DMS79 (cell line): ENCODE data around the gene TUBA3E.
"Not testable (repeated sequence)": the region's sequence is repeated elsewhere in the genome, so short reads cannot be mapped to it uniquely, and the experiment has no call there.

Experiments
- DNase-seq: peaks from one replicate; lab custom pipeline; 2025; lab: John Stamatoyannopoulos, UW

Gene TUBA3E

DNA sequence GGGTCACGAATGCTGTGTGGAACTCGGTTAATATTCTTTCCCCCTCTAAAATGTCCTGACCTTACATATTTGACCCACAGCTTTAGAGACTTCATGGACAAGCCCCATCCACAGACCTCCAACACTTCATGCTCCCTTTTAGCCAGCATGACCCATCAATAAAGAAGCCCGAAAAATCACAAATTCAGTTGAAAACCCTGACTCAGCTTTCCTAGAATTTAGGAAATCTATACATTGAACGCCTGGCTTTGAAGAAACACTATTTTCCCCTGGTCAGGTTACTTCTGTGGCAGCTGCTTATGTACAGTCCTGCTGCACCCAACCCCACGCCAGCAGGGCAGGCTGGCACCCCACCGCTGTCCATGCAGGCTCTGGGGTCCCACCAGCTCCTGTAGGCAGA, 6.9 kb downstream of the TUBA3E start:
- DNase-seq = not testable (repeated sequence)

DNA sequence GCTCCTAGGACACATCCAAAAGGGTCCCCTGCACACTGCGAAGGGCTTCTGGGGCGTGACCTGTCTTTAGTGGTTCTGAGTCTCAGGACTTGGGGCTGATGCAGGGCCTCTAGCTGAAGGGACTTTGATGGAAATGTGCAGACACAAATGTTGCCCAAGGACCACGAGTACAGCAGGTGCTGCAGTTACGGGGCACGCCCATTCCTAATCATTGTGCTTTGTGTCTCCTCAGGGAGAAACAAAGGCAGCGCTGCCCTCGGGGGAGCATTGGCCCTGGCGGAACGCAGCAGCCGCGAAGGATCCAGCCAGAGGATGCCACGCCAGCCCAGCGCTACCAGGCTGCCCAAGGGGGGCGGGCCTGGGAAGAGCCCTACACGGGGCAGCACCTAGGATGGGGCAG, 8.0 kb downstream of the TUBA3E start:
- DNase-seq = no peak

DNA sequence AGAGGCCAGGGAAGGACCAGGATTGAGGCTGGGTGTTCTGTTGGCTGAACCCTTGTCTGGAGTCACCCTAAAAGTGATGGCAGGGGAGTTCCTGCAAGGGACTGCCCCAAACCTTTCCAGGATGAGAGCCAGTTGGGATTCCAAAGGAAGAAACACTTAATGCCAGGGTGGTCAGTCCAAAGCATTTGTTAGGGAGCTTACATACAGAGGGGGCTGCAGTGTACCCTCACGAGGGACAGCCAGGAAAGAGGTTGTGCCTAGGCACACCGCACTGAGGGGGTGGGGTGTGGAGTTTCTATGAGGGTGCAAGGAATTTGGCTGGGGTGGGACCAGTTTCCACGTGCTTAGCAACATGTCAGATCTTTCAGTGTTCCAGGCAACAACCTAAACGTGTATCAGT, 9.3 kb downstream of the TUBA3E start:
- DNase-seq = not testable (repeated sequence)

DNA sequence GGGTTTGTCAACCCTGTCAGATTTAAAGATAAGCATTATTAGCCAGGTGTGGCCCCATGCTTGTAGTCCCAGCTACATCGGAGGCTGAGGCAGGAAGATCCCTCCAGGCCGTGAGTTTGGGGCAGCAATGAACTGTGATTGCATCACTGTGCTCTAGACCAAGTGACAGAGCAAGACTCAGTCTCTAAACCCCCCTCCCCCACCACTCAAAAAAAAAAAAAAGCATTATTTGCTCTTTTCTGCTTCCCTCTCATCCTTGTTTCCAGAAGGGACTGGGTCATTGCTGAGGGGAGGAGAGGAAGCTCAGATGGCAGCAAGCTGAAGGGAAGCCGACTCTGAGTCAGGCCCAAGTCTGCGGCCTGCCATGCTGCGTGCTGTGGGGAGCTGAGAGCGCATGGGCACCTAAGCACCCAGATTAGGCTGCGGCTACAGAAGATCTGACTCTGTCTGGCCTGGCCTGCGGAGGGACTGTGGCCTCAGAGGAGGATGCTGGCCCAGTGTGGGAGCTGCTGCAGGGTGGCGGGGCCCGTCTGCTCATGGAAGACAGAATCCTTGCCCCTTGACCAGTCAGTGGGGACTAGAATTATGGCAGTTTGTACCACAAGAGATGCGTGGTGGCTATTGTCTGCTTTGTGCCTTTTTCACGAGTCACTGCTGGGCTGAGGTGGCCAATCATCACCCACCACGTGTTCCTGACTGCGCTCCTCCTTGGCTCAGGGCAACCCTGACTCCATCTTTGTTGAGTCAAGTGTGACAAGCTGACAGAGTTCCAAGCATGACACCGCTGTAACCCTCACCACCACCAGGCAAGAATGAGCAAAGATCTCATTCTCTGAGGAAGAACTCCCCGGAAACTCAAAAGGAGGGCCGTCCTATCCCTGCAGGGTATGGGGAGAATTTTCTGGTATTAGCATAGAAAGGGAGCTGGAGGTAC, 10.1 kb downstream of the TUBA3E start:
- DNase-seq = not testable (repeated sequence)

DNA sequence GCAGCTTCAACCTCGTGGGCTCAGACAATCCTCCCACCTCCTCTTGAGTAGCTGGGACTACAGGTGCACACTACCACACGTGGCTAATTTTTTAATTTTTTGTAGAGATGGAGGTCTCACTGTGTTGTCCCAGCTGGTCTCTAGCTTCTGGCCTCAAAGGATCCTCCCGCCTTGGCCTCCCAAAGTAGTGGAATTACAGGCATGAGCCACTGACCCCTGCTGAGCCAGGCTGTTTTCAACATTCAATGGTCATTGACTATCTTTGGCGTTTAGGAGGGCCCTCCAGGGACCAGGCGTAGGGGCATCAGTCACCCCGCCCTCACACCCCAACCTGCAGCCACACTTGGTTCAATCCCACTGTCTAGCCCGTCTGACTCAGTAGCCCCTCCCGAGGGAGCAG, 11.0 kb downstream of the TUBA3E start:
- DNase-seq = no peak

DNA sequence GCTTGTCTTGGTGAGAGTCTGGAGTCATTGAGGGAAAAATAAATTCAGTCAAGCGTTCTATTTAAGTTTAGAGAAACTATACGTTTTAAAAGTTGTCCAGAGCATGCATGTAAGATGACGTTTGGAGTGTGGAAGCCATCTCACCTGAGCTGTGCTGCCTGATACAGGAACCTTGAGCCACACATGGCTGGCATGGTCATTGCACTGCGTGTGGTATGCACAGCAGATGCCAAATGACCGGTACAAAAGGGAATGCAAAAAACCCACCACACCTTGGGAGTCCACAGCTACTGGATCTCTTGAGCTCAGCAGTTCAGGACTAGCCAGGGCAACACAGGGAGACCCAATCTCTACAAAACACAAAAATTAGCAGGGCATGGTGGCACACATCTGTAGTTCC, 11.8 kb downstream of the TUBA3E start:
- no peak for DNase-seq

DNA sequence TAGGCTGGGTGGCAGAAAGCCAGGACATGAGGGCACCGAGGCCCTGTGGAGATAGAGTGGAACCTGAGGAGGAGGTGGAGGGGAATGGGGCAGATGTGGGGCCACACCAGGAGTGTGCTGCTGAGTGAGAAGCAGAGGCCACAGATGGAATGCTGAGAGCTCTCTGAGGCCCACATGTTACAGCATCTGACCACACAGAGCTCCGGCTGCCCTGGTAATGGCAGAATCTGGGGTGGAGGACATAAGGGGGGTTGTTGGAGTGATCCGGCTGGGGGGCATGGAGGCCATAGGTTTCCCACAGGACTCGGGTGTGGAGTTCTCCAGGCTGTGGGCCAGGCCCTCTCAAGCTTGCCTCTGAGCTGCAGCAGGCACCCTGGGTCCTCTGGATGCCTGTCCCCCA, 12.3 kb downstream of the TUBA3E start:
- DNase-seq = no peak

DNA sequence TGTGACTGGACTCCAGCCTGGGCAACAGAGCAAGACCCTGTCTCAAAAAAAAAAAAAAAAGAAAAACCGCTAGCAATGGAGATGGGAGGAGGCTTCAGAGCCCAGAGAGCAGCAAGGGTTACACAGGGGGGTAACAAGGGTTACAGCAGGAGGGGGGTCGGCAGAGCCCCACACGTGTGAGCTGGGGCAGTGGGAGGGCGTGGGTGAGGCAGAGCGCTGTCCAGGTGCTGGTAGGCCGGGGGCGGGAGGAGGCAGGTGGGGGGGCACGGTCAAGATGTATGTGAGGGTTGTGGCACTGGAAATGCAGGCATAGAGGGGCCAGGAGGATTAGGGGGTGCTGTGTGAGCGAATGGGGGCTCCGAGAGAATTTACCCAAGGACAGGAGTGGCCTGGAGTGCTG, 12.8 kb downstream of the TUBA3E start:
- DNase-seq = no peak

DNA sequence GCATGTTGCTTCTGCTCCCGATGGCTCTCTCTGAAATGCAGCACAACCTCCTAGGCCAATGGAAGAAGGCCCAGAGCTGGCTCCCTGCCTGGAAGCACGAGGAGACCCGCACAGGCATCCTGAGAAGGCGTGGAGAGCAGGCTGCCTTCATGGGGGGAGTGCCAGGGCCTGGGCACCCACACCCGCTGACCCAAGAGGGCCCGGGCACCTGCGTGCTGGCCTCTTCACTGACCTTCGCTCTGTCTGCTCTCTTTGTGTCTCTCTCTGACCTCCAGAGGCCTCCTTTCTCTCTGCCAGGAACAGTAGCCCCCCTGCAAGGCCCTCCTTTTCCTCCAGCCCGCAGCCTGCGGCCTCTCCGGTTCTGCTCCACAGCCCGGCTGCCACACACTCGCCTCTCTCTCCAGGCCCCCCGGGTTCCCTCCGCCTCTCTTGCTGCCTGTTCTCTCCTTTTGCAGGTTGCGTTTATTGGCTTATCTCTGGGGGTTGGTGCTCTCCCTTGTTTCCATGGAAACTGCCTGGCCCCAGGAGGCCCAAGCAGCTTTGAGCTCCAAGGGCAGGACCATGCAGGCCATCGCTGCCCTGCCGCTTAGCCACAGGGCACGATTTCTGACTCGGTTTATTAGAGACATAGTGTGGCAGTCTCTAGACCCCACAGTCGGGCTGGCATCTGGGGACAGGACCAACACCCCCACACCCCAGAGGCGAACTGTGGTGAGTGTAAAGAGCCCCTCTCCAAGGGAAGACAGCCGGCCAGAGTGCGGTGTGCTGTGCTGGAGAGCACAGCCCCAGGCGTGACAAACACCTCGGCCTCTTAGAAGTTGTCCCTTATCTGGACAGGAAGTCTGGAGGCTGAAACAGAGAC, 14.5 kb downstream of the TUBA3E start:
- no peak for DNase-seq

DNA sequence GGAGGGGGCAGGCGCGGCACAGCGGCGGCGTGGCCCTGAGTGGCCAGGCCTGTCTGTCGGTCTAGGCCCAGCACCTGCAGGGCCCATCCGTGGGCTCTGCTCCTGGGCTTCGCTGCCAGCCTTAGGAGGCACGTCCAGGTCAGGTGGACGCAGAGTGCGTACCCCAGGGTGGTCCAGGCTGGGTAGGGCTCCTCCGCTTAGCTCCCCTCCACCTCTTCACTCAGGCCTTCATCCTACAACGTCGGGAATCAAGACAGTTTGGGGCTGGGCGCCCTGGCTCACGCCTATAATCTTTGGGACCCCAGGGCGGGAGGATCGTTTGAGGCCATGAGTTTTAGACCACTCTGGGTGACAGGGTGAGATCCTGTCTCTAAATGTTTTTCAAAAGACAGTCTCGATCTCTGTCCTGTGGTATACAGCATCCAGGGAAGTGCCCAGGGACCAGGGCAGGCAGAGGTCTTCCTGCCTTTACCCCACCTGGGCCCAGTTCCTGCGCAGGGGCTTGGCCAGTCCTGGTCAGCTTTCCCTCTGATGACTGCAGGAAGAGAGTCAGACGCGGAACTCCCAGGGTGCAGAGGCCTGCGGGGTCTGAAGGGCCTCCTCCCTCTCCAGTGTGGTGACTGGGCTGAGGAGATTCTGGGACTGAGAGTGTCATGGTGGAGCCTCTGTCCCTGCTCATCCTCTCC, 15.3 kb downstream of the TUBA3E start:
- DNase-seq = not testable (repeated sequence)

DNA sequence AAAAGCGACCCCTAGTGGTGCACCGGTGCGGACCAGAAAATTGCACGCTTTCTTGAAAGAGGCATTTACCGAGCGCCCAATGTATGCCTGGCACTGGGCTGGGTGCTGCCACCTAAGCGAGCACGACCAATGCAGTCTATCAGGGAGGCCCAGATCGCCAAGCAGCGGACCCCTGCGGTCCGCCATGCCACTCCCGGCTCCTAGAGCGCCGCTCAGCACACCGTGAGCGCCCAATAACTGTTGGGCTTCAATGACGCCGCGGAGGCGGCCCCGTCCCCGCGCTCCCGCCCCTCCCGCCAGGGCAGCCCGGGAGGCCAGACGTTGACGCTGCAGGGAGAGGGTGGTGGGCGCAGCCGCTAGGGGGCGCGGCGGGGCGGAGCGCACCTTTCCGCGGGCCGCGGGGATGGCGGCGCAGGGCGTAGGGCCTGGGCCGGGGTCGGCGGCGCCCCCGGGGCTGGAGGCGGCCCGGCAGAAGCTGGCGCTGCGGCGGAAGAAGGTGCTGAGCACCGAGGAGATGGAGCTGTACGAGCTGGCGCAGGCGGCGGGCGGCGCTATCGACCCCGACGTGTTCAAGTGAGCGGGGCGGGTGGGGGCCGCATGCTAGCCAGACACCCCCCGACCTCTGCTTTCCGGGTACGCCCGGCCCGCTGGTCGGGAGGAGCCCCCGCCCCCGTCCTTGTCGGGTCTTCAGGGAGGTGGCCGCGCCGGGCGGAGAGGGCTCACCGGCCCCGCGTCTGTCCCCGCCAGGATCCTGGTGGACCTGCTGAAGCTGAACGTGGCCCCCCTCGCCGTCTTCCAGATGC, 16.2 kb downstream of the TUBA3E start, which contains the start of gene MZT2B:
TSS of gene MZT2B (plus strand) at position 383 of the 803 bp plus-strand sequence. CDS start at position 404, 21 bp downstream.
- peak; percentile 65 for DNase-seq

DNA sequence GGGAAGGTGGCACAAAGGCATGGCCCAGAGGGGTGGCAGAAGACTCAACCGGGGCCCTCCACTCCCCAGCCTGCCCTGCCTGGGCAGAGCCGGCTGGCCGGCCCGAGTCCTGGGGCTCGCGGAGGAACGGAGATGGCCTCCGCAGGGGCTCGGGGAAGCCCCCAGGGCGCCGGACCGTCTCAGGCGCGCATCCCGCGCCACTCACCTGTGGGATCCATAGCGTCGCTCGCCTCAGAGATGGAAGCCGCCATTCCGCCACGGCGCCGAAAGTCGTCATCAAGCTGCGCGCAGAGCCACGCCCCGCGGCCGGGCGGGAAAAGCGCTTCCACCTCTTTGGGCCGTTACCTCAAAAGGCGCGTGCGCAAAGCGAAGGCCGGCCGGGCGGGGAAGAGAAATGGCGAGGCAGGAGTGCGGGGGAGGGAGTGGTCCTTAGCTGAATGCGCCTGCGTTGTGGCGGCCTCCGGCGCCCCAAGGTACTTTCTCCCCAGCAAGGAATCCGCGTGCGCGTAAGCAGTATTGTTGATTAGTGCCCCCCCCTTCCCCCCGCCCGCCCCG, 16.8 kb downstream of the TUBA3E start, which contains the start of gene SMPD4:
TSS of gene SMPD4 (minus strand) at position 278 of the 555 bp plus-strand sequence. CDS start 5,010 bp downstream, outside the sequence.
- peak; percentile 91 for DNase-seq

DNA sequence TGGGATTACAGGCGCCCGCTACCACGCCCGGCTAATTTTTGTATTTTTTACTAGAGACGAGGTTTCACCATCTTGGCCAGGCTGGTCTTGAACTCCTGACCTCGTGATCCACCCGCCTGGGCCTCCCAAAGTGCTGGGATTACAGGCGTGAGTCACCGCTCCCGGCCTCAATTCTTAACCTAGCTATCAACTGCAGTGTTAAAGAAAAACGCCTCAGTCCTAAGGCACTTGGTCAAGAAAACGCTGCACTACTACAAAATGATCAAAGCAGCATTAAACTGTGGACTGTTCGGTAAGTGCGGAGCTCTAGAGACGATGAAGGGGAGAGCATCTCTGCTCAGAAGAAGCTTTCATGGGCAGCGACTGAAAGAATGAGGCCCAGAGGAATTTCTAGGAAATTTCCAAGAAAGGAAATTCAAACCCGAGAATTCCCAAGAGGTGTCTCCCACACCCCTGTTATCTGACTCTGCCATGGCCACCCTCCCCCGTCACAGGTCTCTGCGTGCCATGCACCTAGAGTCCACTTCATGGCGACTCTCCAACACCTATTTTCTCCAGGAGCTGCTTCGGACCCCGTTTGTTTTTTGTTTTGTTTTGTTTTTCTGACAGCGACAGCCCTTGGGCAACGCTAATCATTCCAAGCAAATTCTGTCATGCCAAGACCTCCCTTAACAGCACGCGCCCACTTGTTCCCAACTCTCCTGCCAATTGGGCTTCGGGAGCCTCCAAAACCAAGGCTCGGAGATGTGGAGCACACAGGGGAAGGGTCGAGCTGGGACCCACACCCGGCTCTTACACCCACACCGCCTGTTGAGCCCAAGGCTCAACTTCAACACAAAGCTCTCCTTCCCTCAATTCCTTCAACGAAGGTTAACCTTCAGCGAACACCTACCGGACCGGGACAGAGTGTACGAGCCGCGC, 17.6 kb downstream of the TUBA3E start:
- not testable (repeated sequence) for DNase-seq

DNA sequence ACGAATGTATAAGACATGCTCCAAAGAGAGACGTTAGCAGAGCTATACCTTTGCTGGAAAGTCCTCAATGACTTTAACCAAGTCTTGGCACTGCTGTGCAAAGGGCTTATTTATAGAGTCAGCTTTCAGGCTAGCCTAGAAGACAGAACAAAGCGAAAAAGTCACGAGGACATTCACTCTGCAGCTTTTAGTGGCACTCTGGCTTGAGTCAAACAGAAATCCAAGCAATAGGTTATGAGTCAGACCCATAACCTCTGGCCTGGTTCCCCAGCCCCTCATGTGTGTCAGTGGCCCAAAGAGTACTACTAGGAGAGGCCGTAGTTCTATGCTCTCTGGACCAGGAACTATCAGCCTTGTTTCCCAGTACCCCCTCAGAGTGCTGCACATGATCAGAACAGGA, 23.4 kb downstream of the TUBA3E start:
- not testable (repeated sequence) for DNase-seq

DNA sequence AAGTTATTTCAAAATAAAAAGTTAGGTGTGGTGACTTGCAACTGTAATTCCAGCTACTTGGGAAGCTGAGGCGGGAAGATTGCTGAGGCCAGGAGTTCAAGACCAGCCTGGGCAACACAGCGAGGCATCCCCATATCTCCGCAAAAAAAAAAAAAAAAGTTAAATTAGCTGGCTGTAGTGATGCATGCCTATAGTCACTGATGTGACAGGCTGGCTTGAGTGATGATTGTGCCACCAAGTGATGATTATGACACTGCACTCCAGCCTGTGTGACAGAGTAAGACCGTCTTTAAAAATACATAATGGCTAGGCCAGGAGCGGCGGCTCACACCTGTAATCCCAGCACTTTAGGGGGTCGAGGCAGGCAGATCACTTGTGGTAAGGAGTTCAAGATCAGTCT, 28.3 kb downstream of the TUBA3E start:
- DNase-seq = no peak

DNA sequence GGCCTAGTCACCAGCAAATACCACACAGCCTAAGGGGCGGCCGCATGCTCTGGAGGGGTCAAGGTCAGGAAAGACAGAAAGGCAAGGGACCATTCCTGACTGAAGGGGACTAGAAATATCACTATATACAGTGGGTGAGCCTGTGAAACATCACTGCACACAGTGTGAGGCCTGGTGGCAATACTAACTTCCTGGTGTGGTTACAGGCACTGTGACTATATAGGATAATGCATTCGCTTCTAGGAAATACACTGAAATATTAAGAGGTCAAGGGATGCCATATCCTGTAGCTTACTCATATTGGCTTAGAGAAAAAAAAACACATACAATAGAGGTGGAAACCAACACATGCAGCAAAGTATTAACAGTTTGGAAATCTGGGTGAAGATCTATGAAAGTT, 29.1 kb downstream of the TUBA3E start:
- not testable (repeated sequence) for DNase-seq

DNA sequence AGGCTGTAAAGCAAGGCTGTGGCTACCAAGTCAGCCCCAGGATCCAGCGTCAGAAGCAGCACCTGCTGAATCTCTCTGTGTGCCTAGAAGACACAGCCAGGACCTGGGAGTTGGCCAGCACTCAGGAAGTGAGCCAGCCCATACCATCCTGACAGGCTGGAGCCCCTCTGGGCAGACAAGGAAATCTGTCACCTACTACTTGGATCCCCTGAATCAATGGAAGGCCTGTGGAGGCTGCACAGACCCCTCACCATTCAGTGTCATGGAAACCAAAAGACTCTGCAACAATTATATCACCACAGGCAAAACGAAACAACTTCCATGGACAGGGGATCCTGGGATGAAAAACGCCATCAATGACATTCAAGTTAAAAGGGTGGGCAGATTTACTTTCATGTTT, 31.6 kb downstream of the TUBA3E start:
- DNase-seq = not testable (repeated sequence)

DNA sequence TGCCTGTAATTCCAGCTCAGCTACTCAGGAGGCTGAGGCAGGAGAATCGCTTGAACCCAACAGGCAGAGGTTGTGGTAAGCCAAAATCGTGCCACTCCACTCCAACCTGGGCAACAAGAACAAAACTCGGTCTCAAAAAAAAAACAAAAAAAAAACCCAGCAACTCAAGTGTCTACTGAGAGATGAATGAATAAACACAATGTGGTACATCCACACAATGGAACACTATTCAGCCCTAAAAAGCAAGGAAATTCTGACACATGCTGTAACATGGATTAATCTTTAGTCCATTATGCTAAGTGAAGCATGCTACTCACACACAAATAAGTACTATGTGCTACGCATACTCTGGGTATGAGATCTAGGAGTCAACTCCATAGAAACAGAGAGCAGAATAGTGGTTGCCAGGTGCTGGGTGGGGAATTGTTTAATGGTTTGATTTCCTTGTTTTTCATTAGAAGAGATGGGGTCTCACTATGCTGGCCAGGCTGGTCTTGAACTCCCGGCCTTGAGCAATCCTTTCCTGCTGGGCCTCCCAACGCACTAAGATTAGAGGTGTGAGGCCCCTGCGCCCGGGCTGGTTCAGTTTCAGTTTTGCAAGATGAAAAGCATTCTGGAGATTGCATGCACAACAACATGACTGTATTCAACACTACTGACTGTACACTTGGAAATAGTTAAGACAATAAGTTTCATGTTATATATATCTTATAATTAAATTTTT, 32.8 kb downstream of the TUBA3E start:
- no peak for DNase-seq

DNA sequence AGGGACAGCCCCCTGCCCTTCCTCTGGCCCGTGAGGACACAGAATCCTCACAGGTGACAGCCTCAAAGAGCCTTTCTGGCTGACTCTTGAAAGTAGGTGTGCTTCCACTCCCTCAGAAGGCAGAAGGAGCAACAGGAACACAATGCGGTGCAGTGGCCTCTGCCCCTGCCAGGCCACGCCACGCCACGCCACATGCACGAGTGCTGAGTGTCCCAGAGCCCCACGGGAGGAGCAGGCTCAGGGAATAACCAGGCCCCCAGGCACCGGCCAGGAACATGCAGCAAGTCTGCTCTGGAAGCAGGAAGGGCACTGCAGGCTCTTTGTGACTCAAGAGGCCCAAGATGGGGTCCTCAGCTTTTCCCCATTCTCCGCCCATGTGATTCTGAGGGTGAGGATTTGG, 35.3 kb downstream of the TUBA3E start:
- no peak for DNase-seq
